HG02571 (cell line): ENCODE data around the gene SMIM7.
"Not testable (repeated sequence)": the region's sequence is repeated elsewhere in the genome, so short reads cannot be mapped to it uniquely, and the experiment has no call there.

Source experiments
- ATAC-seq: cut with Tn5 transposase; IDR thresholded peaks from one replicate; pipeline ENCODE4 v1.9.1; 2021; ENCODE audit warnings: mild to moderate bottlenecking, moderate library complexity; ENCODE audit not compliant: unreplicated experiment

SMIM7 gene

GRCh38 chr19:16659832-16660708, at the start of gene SMIM7:
Gene SMIM7 (minus strand): TSS chr19:16660144. CDS start chr19:16660110, 34 bp downstream.
- peak; percentile 85 for ATAC-seq

- ATAC-seq: no peak
These were observed 43.7 kb upstream of the SMIM7 start for GRCh38 chr19:16703677-16704076.

GRCh38 chr19:16702123-16702522, 42.2 kb upstream of the SMIM7 start:
- ATAC-seq: no peak

GRCh38 chr19:16698914-16699313, 39.0 kb upstream of the SMIM7 start:
- ATAC-seq: no peak

- ATAC-seq: no peak
These were observed 28.1 kb upstream of the SMIM7 start for GRCh38 chr19:16688084-16688483.

- ATAC-seq: no peak
These were observed 24.3 kb upstream of the SMIM7 start for GRCh38 chr19:16684216-16684615.

- no peak for ATAC-seq
These were observed 22.6 kb upstream of the SMIM7 start for GRCh38 chr19:16682539-16682938.

GRCh38 chr19:16679811-16680210, 19.9 kb upstream of the SMIM7 start:
- no peak for ATAC-seq

GRCh38 chr19:16678498-16678897, 18.6 kb upstream of the SMIM7 start:
- ATAC-seq: no peak

GRCh38 chr19:16677055-16677454, 17.1 kb upstream of the SMIM7 start:
- no peak for ATAC-seq

- no peak for ATAC-seq
These were observed 16.3 kb upstream of the SMIM7 start for GRCh38 chr19:16676101-16676798.

GRCh38 chr19:16673839-16674238, 13.9 kb upstream of the SMIM7 start:
- not testable (repeated sequence) for ATAC-seq

- no peak for ATAC-seq
These were observed 13.3 kb upstream of the SMIM7 start for GRCh38 chr19:16673231-16673630.

GRCh38 chr19:16671652-16672274, 11.8 kb upstream of the SMIM7 start:
- ATAC-seq: no peak

- no peak for ATAC-seq
These were observed 10.3 kb upstream of the SMIM7 start for GRCh38 chr19:16670291-16670690.

- ATAC-seq: not testable (repeated sequence)
These were observed 8.8 kb upstream of the SMIM7 start for GRCh38 chr19:16668702-16669101.

GRCh38 chr19:16668176-16668575, 8.2 kb upstream of the SMIM7 start:
- no peak for ATAC-seq

- ATAC-seq: no peak
These were observed 1.6 kb upstream of the SMIM7 start for GRCh38 chr19:16661480-16662034.

GRCh38 chr19:16660763-16661479, 977 bp upstream of the SMIM7 start, which contains the start of gene TMEM38A:
Gene TMEM38A (plus strand): TSS chr19:16661139. CDS start chr19:16661218, 79 bp downstream.
- no peak for ATAC-seq

- ATAC-seq: no peak
These were observed 496 bp downstream of the SMIM7 start for GRCh38 chr19:16659464-16659831.

GRCh38 chr19:16657384-16657783, 2.6 kb downstream of the SMIM7 start:
- no peak for ATAC-seq
